ENCODE data around the gene TMEM203. TPM values are rescaled to one million over a fixed set of nuclear protein-coding genes. Genes with fewer than 3 reads are reported as not detected.

The TMEM203 gene
- total RNA-seq, 2 donors from 2014 or later, result 21.3 to 21.4 TPM

GRCh38 chr9:137160716-137161557, 44.5 kb downstream of the TMEM203 start:
- Mint-ChIP-seq H3K36me3 (ENCODE audit: low read depth) (peaks cover 2% of the 10 kb centered on the region), H3K27me3 (peaks cover 37% of the 10 kb centered on the region), H3K4me3 (no peak overlapping the region), H3K27ac (no peak overlapping the region), H3K4me1 (peaks cover 17% of the 10 kb centered on the region)
- H3K9me3 ChIP-seq (ENCODE audit: control insufficient read depth, low read length, poor library complexity, severe bottlenecking), result no peaks in the 10 kb centered on the region
- DNase-seq, result no peak
- no peak for ATAC-seq

- H3K9me3 ChIP-seq (ENCODE audit: control insufficient read depth, low read length, poor library complexity, severe bottlenecking), result no peaks in the 10 kb centered on the region
- Mint-ChIP-seq H3K36me3 (ENCODE audit: low read depth) (peaks cover 2% of the 10 kb centered on the region), H3K4me1 (peaks cover 17% of the 10 kb centered on the region), H3K27me3 (peaks cover 46% of the 10 kb centered on the region), H3K4me3 (no peak overlapping the region), H3K27ac (no peak overlapping the region)
- no peak for ATAC-seq
- no peak for DNase-seq
Observed at GRCh38 chr9:137160054-137160425, 45.4 kb downstream of the TMEM203 start.

GRCh38 chr9:137159105-137160053, 46.1 kb downstream of the TMEM203 start:
- peaks cover 2% of the 10 kb centered on the region for H3K36me3 Mint-ChIP-seq (ENCODE audit: low read depth)
- H3K9me3 ChIP-seq (ENCODE audit: control insufficient read depth, low read length, poor library complexity, severe bottlenecking), result no peaks in the 10 kb centered on the region
- peaks cover 47% of the 10 kb centered on the region for H3K27me3 Mint-ChIP-seq
- no peak for ATAC-seq
- no peak overlapping the region for H3K4me3 Mint-ChIP-seq
- no peak for DNase-seq
- no peak overlapping the region for H3K27ac Mint-ChIP-seq
- H3K4me1 Mint-ChIP-seq, result peaks cover 17% of the 10 kb centered on the region

GRCh38 chr9:137158625-137159024, 46.8 kb downstream of the TMEM203 start:
- ATAC-seq (no peak), DNase-seq (no peak)
- H3K27me3 Mint-ChIP-seq, result peaks cover 44% of the 10 kb centered on the region
- H3K9me3 ChIP-seq (ENCODE audit: control insufficient read depth, low read length, poor library complexity, severe bottlenecking), result no peaks in the 10 kb centered on the region
- peaks cover 17% of the 10 kb centered on the region for H3K4me1 Mint-ChIP-seq
- H3K4me3 Mint-ChIP-seq, result no peak overlapping the region
- no peak overlapping the region for H3K27ac Mint-ChIP-seq
- H3K36me3 Mint-ChIP-seq (ENCODE audit: low read depth), result peaks cover 2% of the 10 kb centered on the region

GRCh38 chr9:137157618-137158415, 47.6 kb downstream of the TMEM203 start:
- DNase-seq (no peak), ATAC-seq (no peak)
- H3K9me3 ChIP-seq (ENCODE audit: control insufficient read depth, low read length, poor library complexity, severe bottlenecking), result no peaks in the 10 kb centered on the region
- H3K27ac Mint-ChIP-seq, result no peak overlapping the region
- peaks cover 44% of the 10 kb centered on the region for H3K27me3 Mint-ChIP-seq
- H3K4me1 Mint-ChIP-seq, result peaks cover 15% of the 10 kb centered on the region
- H3K36me3 Mint-ChIP-seq (ENCODE audit: low read depth), result peaks cover 2% of the 10 kb centered on the region
- H3K4me3 Mint-ChIP-seq, result peak overlapping the region; percentile 33

- Mint-ChIP-seq H3K36me3 (ENCODE audit: low read depth) (peaks cover 2% of the 10 kb centered on the region), H3K4me3 (peak overlapping the region; percentile 64), H3K27ac (no peak overlapping the region), H3K4me1 (peaks cover 15% of the 10 kb centered on the region), H3K27me3 (peaks cover 44% of the 10 kb centered on the region)
- ATAC-seq, result peak; percentile 79
- peak; percentile 32 to 53 (median 46) for DNase-seq
- H3K9me3 ChIP-seq (ENCODE audit: control insufficient read depth, low read length, poor library complexity, severe bottlenecking), result no peaks in the 10 kb centered on the region
Observed at GRCh38 chr9:137156567-137157375, 48.7 kb downstream of the TMEM203 start.

Other genes starting within 250 kb of the TMEM203 start
- 100 to 1,000 TPM in 1 of 2 donors, 10 to 100 TPM in 1; 21.4 to 166 TPM for gene PTGDS, start 228.1 kb downstream of the TMEM203 start, total RNA-seq
- 1 to 10 TPM in 1 of 2 donors, under 1 TPM in 1; 0.96 to 2.9 TPM for gene LCNL1, start 222.7 kb downstream of the TMEM203 start, total RNA-seq
- gene PAXX, start 213.2 kb downstream of the TMEM203 start, total RNA-seq, result 10 to 100 TPM; 85.7 to 89.9 TPM
- gene CLIC3, start 209.1 kb downstream of the TMEM203 start, total RNA-seq, result 1 to 10 TPM; 1.9 to 2.1 TPM
- 100 to 1,000 TPM; 120 to 131 TPM for gene ABCA2, start 177.4 kb downstream of the TMEM203 start, total RNA-seq
- 10 to 100 TPM in 1 of 2 donors, 1 to 10 TPM in 1; 7.7 to 10.6 TPM for gene FUT7, start 173.6 kb downstream of the TMEM203 start, total RNA-seq
- 100 to 1,000 TPM; 139 to 202 TPM for gene NPDC1, start 159.5 kb downstream of the TMEM203 start, total RNA-seq
- gene ENTPD2, start 151.6 kb downstream of the TMEM203 start, total RNA-seq, result under 1 TPM in 1 of 2 donors, not detected in 1; 0.20 TPM
- under 1 TPM; 0.27 to 0.39 TPM for gene SAPCD2, start 135.1 kb downstream of the TMEM203 start, total RNA-seq
- gene UAP1L1, start 128.1 kb downstream of the TMEM203 start, total RNA-seq, result 10 to 100 TPM in 1 of 2 donors, 1 to 10 TPM in 1; 9.3 to 10.2 TPM
- gene MAN1B1, start 118.7 kb downstream of the TMEM203 start, total RNA-seq, result 10 to 100 TPM; 62.0 to 62.3 TPM
- gene DPP7, start 90.9 kb downstream of the TMEM203 start, total RNA-seq, result 100 to 1,000 TPM; 270 to 311 TPM
- gene GRIN1, start 66.5 kb downstream of the TMEM203 start, total RNA-seq, result not detected
- not detected for gene LRRC26, start 35.6 kb downstream of the TMEM203 start, total RNA-seq
- gene TMEM210, start 33.6 kb downstream of the TMEM203 start, total RNA-seq, result not detected
- 100 to 1,000 TPM; 114 to 116 TPM for gene ANAPC2, start 17.1 kb downstream of the TMEM203 start, total RNA-seq
- gene SSNA1, start 17.0 kb downstream of the TMEM203 start, total RNA-seq, result 10 to 100 TPM; 39.4 to 48.3 TPM
- gene TPRN, start 4.9 kb downstream of the TMEM203 start, total RNA-seq, result 1 to 10 TPM; 5.7 to 6.3 TPM
- 10 to 100 TPM; 24.0 to 30.7 TPM for gene NDOR1, start 52 bp upstream of the TMEM203 start, total RNA-seq
- 1 to 10 TPM; 1.2 to 5.3 TPM for gene RNF208, start 16.6 kb upstream of the TMEM203 start, total RNA-seq
- gene CYSRT1, start 19.5 kb upstream of the TMEM203 start, total RNA-seq, result under 1 TPM in 1 of 2 donors, not detected in 1; 0.52 TPM
- gene RNF224, start 21.9 kb upstream of the TMEM203 start, total RNA-seq, result not detected
- not detected for gene SLC34A3, start 25.3 kb upstream of the TMEM203 start, total RNA-seq
- gene TUBB4B, start 35.6 kb upstream of the TMEM203 start, total RNA-seq, result 10 to 100 TPM; 81.0 to 90.5 TPM
- under 1 TPM in 1 of 2 donors, not detected in 1; 0.62 TPM for gene STPG3, start 45.6 kb upstream of the TMEM203 start, total RNA-seq
- gene NELFB, start 49.7 kb upstream of the TMEM203 start, total RNA-seq, result 10 to 100 TPM; 33.2 to 37.8 TPM
- 1 to 10 TPM; 2.1 to 4.0 TPM for gene TOR4A, start 72.1 kb upstream of the TMEM203 start, total RNA-seq
- gene NRARP, start 96.6 kb upstream of the TMEM203 start, total RNA-seq, result under 1 TPM; 0.42 to 0.91 TPM
- 10 to 100 TPM; 15.4 to 17.8 TPM for gene EXD3, start 217.5 kb upstream of the TMEM203 start, total RNA-seq
- gene NOXA1, start 217.7 kb upstream of the TMEM203 start, total RNA-seq, result 1 to 10 TPM; 3.0 to 3.3 TPM
- gene ENTPD8, start 235.7 kb upstream of the TMEM203 start, total RNA-seq, result not detected

Measured in T-helper 17 cell (primary cell).